Naive thymus-derived CD4-positive, alpha-beta T cell (primary cell): ENCODE data around the gene ZNF480. TPM values are rescaled to one million over a fixed set of nuclear protein-coding genes. Genes with fewer than 3 reads are reported as not detected.
"Not testable (repeated sequence)": the region's sequence is repeated elsewhere in the genome, so short reads cannot be mapped to it uniquely, and the experiment has no call there.

Source experiments
- ATAC-seq: fragments of 150-1000 bp; cut with Tn5 transposase; 2 replicates; pipeline ENCODE4 v1.10.0; 2021; ENCODE audit warnings: mild to moderate bottlenecking, moderate library complexity
- CTCF ChIA-PET: fragments of 350-600 bp; sonication (Branson Sonifier 250); formaldehyde crosslinking; loops from one replicate; lab custom pipeline; 2021; ENCODE audit warnings: antibody characterized with exemption; lab: Charles Lee
- POLR2A ChIA-PET: fragments of 350-600 bp; sonication (Branson Sonifier 250); formaldehyde crosslinking; loops from one replicate; lab custom pipeline; 2021; ENCODE audit warnings: antibody characterized with exemption, inconsistent platforms; lab: Charles Lee
- DNase-seq, 9 donors: peaks; one replicate each; pipeline versions ENCODE4 v3.0.0 to v3.0.0-alpha.2; 2020 to 2022; ENCODE audit warnings: mixed read lengths in 1 of 9
- H3K27ac ChIP-seq: one replicate; pipeline ENCODE4 v1.7.0; 2013; ENCODE audit warnings: mild to moderate bottlenecking, low read depth, low read length, moderate library complexity
- H3K27me3 ChIP-seq, 2 donors: one replicate each; pipeline ENCODE4 v1.7.0; 2013; ENCODE audit warnings: low read length in 2 of 2, mild to moderate bottlenecking in 2 of 2, moderate library complexity in 2 of 2; ENCODE audit not compliant: control insufficient read depth in 2 of 2, insufficient read depth in 2 of 2
- H3K36me3 ChIP-seq, 3 experiments: 1 replicate in 2 of 3; 2 replicates in 1 of 3; pipeline ENCODE4 v1.7.0; 2013; ENCODE audit warnings: low read length in 3 of 3, mild to moderate bottlenecking in 3 of 3, moderate library complexity in 1 of 3; ENCODE audit not compliant: insufficient read depth in 3 of 3, control insufficient read depth in 2 of 3
- H3K4me1 ChIP-seq, 2 donors: one replicate each; pipeline ENCODE4 v1.7.0; 2013; ENCODE audit warnings: low read length in 2 of 2, mild to moderate bottlenecking in 2 of 2, moderate library complexity in 1 of 2; ENCODE audit not compliant: control insufficient read depth in 2 of 2, insufficient read depth in 2 of 2
- H3K4me3 ChIP-seq: 2 replicates; pipeline ENCODE4 v1.7.0; 2013; ENCODE audit warnings: mild to moderate bottlenecking, low read length
- H3K9me3 ChIP-seq, 3 experiments: 1 replicate in 2 of 3; 2 replicates in 1 of 3; pipeline ENCODE4 v1.7.0; 2013; ENCODE audit warnings: low read length in 3 of 3; ENCODE audit not compliant: control insufficient read depth in 2 of 3
- H3K27ac Mint-ChIP-seq, 9 donors: one replicate each; pipeline ENCODE4 v1.8.0; 2020 to 2022; ENCODE audit warnings: mixed read lengths in 9 of 9, mild to moderate bottlenecking in 8 of 9, moderate library complexity in 5 of 9, inconsistent platforms in 2 of 9
- H3K27me3 Mint-ChIP-seq, 5 donors: one replicate each; pipeline ENCODE4 v1.8.0; 2021 to 2022; ENCODE audit warnings: mixed read lengths in 5 of 5, mild to moderate bottlenecking in 1 of 5
- H3K36me3 Mint-ChIP-seq, 5 donors: one replicate each; pipeline ENCODE4 v1.8.0; 2020 to 2022; ENCODE audit warnings: mixed read lengths in 5 of 5, mild to moderate bottlenecking in 3 of 5, inconsistent platforms in 1 of 5
- H3K4me1 Mint-ChIP-seq, 7 donors: one replicate each; pipeline ENCODE4 v1.8.0; 2020 to 2022; ENCODE audit warnings: mixed read lengths in 7 of 7, mild to moderate bottlenecking in 3 of 7, inconsistent platforms in 1 of 7
- H3K4me3 Mint-ChIP-seq, 10 donors: one replicate each; pipeline ENCODE4 v1.8.0; 2020 to 2022; ENCODE audit warnings: mild to moderate bottlenecking in 10 of 10, mixed read lengths in 10 of 10, moderate library complexity in 6 of 10, inconsistent platforms in 2 of 10
- H3K9me3 Mint-ChIP-seq, 11 donors: one replicate each; pipeline ENCODE4 v1.8.0; 2020 to 2022; ENCODE audit warnings: mixed read lengths in 11 of 11, mild to moderate bottlenecking in 4 of 11, inconsistent platforms in 1 of 11, moderate library complexity in 1 of 11
- intact Hi-C, 2 donors: fragments of 100-400 bp; cut with micrococcal nuclease; formaldehyde crosslinking; loops; one replicate each; pipeline ENCODE4 v1.15.1; 2023
- polyA plus RNA-seq, 2 donors: library from polyadenylated mRNA; unstranded; fragments of 300-500 nt; fragmentation: Illumina TruSeq; gene quantifications; one replicate each; pipeline ENCODE4 v1.2.3, GENCODE V29; 2021
- total RNA-seq, 6 experiments: library from RNA in 5 of 6; stranded (reverse) in 5 of 6; gene quantifications; 1 replicate in 5 of 6; 2 replicates in 1 of 6; pipeline ENCODE4 v1.2.3 and lab custom pipeline; 2021 to 2026

The ZNF480 gene
- total and polyA plus RNA-seq, 7 experiments from 2014 or later = 8.5 to 29.0 (median 20.8) TPM

DNA sequence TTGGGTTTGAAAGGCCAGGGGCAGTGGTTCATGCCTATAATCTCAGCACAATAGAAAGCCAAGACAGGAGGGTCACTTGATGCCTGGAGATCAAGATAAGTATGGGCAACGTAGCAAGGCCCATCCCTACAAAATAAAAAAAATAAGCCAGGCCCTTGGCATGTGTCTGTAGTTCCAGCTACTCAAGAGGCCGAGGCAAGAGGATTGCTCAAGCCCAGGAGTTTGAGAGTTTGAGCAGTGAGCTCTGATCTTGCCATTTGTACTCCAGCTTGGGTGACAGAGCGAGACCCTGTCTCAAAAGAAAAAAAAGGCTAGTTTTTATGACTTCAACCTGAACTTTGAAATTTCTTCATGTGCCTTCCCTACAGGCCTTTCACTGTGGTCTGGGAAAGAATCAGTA lies 5.2 kb upstream of the ZNF480 start:
- H3K9me3 Mint-ChIP-seq = peaks cover 14 to 87% (median 55%) of the 10 kb centered on the region in 11 donors
- CTCF ChIA-PET = no interaction called here
- DNase-seq (no peak), ATAC-seq (no peak)
- intact Hi-C loops = loop anchor here (10.0 kb wide), 2 partner anchors 103 to 343 kb away; partner anchors contain the start of genes ZNF528 (in 1 of the 2) and ZNF83 (in 1 of the 2)
- H3K9me3 ChIP-seq = peaks cover 0 to 69% (median under 1%) of the 10 kb centered on the region in 3 experiments
- no peak overlapping the region for H3K4me3 Mint-ChIP-seq
- H3K27me3 ChIP-seq = no peaks in the 10 kb centered on the region
- H3K4me1 Mint-ChIP-seq = peaks cover 0 to 9% (median 4%) of the 10 kb centered on the region in 7 donors
- no peak overlapping the region for H3K27ac ChIP-seq
- H3K36me3 Mint-ChIP-seq = peaks cover 34 to 74% (median 49%) of the 10 kb centered on the region in 5 donors
- no peaks in the 10 kb centered on the region for H3K4me1 ChIP-seq
- H3K27me3 Mint-ChIP-seq = no peaks in the 10 kb centered on the region
- H3K36me3 ChIP-seq = peaks cover 0 to 42% (median 8%) of the 10 kb centered on the region in 3 experiments
- POLR2A ChIA-PET = no interaction called here
- no peak overlapping the region for H3K27ac Mint-ChIP-seq
- no peak overlapping the region for H3K4me3 ChIP-seq

DNA sequence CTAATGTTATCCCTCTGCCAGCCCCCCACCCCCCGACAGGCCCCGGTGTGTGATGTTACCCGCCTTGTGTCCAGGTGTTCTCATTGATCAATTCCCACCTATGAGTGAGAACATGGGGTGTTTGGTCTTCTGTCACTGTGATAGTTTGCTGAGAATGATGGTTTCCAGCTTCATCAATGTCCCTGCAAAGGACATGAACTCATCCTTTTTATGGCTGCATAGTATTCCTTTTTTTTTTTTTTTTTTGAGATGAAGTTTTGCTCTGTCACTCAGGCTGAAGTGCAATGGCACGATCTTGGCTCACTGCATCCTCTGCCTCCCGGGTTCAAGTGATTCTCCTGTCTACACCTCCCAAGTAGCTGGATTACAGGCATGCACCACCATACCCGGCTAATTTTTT lies 4.0 kb upstream of the ZNF480 start:
- intact Hi-C loops = loop anchor here (10.0 kb wide), 2 partner anchors 102 to 342 kb away; partner anchors contain the start of genes ZNF528 (in 1 of the 2) and ZNF83 (in 1 of the 2)
- H3K4me3 Mint-ChIP-seq, H3K4me1 ChIP-seq, DNase-seq, H3K4me3 ChIP-seq, H3K27ac Mint-ChIP-seq, ATAC-seq, H3K27me3 Mint-ChIP-seq, H3K27ac ChIP-seq, CTCF ChIA-PET, H3K27me3 ChIP-seq: not testable (repeated sequence)
- H3K9me3 ChIP-seq = peaks cover 0 to 59% (median 0%) of the 10 kb centered on the region in 3 experiments
- POLR2A ChIA-PET = interaction anchor here (0.6 kb wide), 1 partner anchor 32 kb away, joined by 4 read pairs; no protein-coding TSS in a partner anchor
- H3K4me1 Mint-ChIP-seq = peaks cover 8 to 17% (median 12%) of the 10 kb centered on the region in 7 donors
- H3K36me3 ChIP-seq = peaks cover 0 to 33% (median 8%) of the 10 kb centered on the region in 3 experiments
- H3K9me3 Mint-ChIP-seq = peaks cover 10 to 85% (median 56%) of the 10 kb centered on the region in 11 donors
- H3K36me3 Mint-ChIP-seq = peaks cover 34 to 72% (median 50%) of the 10 kb centered on the region in 5 donors

GRCh38 chr19:52296400-52296772 lies 583 bp upstream of the ZNF480 start:
- no peak for DNase-seq
- POLR2A ChIA-PET = interaction anchor here (0.6 to 1.5 kb wide), 5 partner anchors 10 to 698 kb away, joined by 3 read pairs; no protein-coding TSS in a partner anchor

DNA sequence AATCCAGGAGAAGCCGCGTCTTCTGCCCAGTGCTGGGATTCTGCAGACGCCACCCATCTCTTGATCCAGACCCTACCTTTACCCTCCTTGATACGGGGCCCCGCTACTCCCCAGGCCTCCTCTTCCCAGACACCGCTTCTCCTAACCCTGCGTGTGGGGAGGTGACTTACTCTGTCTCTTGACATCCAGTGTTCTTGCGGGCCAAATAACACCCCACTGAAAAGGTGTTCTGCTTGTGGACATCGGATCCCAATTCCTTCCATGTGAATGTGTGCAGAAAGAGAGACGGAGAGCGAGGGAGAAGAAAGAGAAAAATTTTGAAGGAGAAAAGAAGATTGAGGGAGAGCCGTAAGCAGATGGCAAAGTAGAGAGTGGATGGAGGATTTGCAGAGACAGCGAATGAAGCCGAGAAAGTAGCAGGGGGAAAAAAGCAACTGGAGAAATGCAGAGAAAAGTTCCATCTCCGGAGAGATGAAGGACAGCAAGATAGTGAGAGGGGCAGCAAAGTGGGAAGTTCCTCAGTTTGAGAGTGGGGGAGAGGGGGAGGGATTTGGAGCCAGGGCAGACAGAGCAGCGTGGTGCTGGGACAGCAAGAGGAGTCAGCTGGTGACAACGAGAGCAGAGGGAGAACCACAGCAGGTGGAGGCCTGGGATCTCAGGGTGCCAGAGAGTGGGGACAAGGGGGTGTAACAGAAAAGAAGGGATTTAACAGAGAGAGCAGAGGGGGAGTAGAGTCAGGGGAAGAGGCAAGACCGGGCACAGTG lies 814 bp downstream of the ZNF480 start:
- CTCF ChIA-PET = no interaction called here
- Mint-ChIP-seq H3K4me1 (peaks cover 15 to 28% (median 19%) of the 10 kb centered on the region in 7 donors), H3K27ac (peak overlapping the region; percentile 95 to 99 (median 98)), H3K36me3 (peaks cover 41 to 75% (median 65%) of the 10 kb centered on the region in 5 donors), H3K4me3 (peak overlapping the region; percentile 89 to 99 (median 98)), H3K27me3 (peaks cover 0 to 3% (median 0%) of the 10 kb centered on the region in 5 donors), H3K9me3 (peaks cover 16 to 91% (median 57%) of the 10 kb centered on the region in 11 donors)
- H3K36me3 ChIP-seq = peaks cover 10 to 38% (median 22%) of the 10 kb centered on the region in 3 experiments
- DNase-seq = no peak
- H3K27ac ChIP-seq = peak overlapping the region; percentile 97
- peaks cover 0 to 61% (median 2%) of the 10 kb centered on the region in 3 experiments for H3K9me3 ChIP-seq
- H3K4me1 ChIP-seq = peaks cover 4 to 5% of the 10 kb centered on the region in 2 donors
- peak overlapping the region; percentile 85 for H3K4me3 ChIP-seq
- intact Hi-C loops = loop anchor here (1.0 to 10.0 kb wide), 14 partner anchors 28 to 1035 kb away; partner anchors contain the start of genes ZNF528 (in 2 of the 2), ZNF766 (in 2 of the 2), ZNF610 (in 1 of the 2) and ZNF614 (in 1 of the 2)
- H3K27me3 ChIP-seq = no peaks in the 10 kb centered on the region
- POLR2A ChIA-PET = interaction anchor here (0.6 to 1.0 kb wide), 3 partner anchors 23 to 106 kb away, joined by 3 to 4 read pairs (median 3); no protein-coding TSS in a partner anchor
- ATAC-seq = no peak

More at GRCh38 chr19:52296400-52296772, 583 bp upstream of the ZNF480 start:
- Mint-ChIP-seq H3K27me3 (peaks cover 0 to 3% (median 0%) of the 10 kb centered on the region in 5 donors), H3K9me3 (peaks cover 9 to 91% (median 55%) of the 10 kb centered on the region in 11 donors), H3K36me3 (peaks cover 36 to 74% (median 59%) of the 10 kb centered on the region in 5 donors), H3K4me3 (peak overlapping the region; percentile 79 to 99 (median 90)), H3K27ac (peak overlapping the region in 8 of 9 donors; percentile 19 to 98 (median 78)), H3K4me1 (peaks cover 15 to 32% (median 19%) of the 10 kb centered on the region in 7 donors)
- Histone ChIP-seq H3K36me3 (peaks cover 7 to 24% (median 11%) of the 10 kb centered on the region in 3 experiments), H3K27me3 (no peaks in the 10 kb centered on the region), H3K9me3 (peaks cover 0 to 59% (median 2%) of the 10 kb centered on the region in 3 experiments), H3K27ac (peak overlapping the region; percentile 76), H3K4me3 (peak overlapping the region; percentile 84), H3K4me1 (peaks cover 4 to 5% of the 10 kb centered on the region in 2 donors)
- CTCF ChIA-PET = interaction anchor here (0.6 kb wide), 1 partner anchor 702 kb away, joined by 4 read pairs; no protein-coding TSS in a partner anchor
- intact Hi-C loops = loop anchor here (1.0 to 10.0 kb wide), 7 partner anchors 98 to 1036 kb away; partner anchors contain the start of genes ZNF528 (in 1 of the 2), ZNF808 (in 1 of the 2), ZNF83 (in 1 of the 2) and ZNF845 (in 1 of the 2)
- ATAC-seq = peak; percentile 2

DNA sequence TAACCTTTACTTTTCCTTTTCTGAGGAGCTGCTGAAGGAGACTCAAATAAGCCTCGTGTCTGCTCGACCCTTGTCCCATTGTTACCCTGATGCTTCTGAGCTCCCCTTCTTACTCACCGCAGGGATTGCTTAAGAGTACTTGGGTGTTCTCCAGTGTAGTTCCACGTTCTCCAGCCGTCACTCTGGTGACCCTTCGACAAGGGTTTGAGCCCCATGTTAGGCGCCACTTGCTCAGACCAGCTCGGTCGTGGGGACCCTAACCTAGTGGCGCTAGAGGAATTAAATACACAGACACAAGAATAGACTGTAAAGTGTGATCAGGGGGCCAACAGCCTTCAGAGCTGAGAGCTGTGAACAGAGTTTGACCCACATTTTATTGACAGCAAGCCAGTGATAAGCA lies 10.3 kb downstream of the ZNF480 start:
- no peaks in the 10 kb centered on the region for H3K27me3 ChIP-seq
- DNase-seq (peak in 2 of 9 donors; percentile 12 to 13), ATAC-seq (no peak)
- peaks cover 0 to 80% (median 10%) of the 10 kb centered on the region in 3 experiments for H3K36me3 ChIP-seq
- CTCF ChIA-PET = no interaction called here
- H3K27ac Mint-ChIP-seq = no peak overlapping the region
- H3K4me3 Mint-ChIP-seq = no peak overlapping the region
- H3K4me1 Mint-ChIP-seq = no peaks in the 10 kb centered on the region
- no peak overlapping the region for H3K4me3 ChIP-seq
- no peaks in the 10 kb centered on the region for H3K4me1 ChIP-seq
- H3K27ac ChIP-seq = no peak overlapping the region
- no peaks in the 10 kb centered on the region for H3K27me3 Mint-ChIP-seq
- H3K9me3 ChIP-seq = peaks cover 12 to 73% (median 30%) of the 10 kb centered on the region in 3 experiments
- intact Hi-C loops = no loop called here
- H3K9me3 Mint-ChIP-seq = peaks cover 8 to 96% (median 73%) of the 10 kb centered on the region in 11 donors
- POLR2A ChIA-PET = no interaction called here
- peaks cover 37 to 84% (median 82%) of the 10 kb centered on the region in 5 donors for H3K36me3 Mint-ChIP-seq

DNA sequence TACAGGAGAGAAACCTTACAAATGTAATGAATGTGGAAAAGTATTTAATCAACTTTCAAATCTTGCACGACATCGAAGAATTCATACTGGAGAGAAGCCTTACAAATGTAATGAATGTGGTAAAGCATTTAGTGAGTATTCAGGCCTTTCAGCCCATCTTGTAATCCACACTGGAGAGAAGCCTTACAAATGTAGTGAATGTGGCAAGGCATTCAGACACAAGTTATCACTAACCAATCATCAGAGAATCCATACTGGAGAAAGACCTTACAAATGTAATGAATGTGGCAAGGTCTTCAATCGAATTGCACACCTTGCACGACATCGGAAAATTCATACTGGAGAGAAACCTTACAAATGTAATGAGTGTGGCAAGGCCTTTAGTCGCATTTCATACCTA lies 25.5 kb downstream of the ZNF480 start:
- Histone ChIP-seq H3K27ac (no peak overlapping the region), H3K4me1 (no peaks in the 10 kb centered on the region), H3K4me3 (peak overlapping the region; percentile 25), H3K9me3 (peaks cover 31 to 97% (median 64%) of the 10 kb centered on the region in 3 experiments), H3K36me3 (peaks cover 35 to 52% (median 42%) of the 10 kb centered on the region in 3 experiments), H3K27me3 (no peaks in the 10 kb centered on the region)
- ATAC-seq (no peak), DNase-seq (no peak)
- POLR2A ChIA-PET = no interaction called here
- peaks cover 32 to 67% (median 64%) of the 10 kb centered on the region in 5 donors for H3K36me3 Mint-ChIP-seq
- H3K9me3 Mint-ChIP-seq = peaks cover 13 to 99% (median 88%) of the 10 kb centered on the region in 11 donors
- peaks cover 0 to 3% (median 0%) of the 10 kb centered on the region in 7 donors for H3K4me1 Mint-ChIP-seq
- no peaks in the 10 kb centered on the region for H3K27me3 Mint-ChIP-seq
- H3K4me3 Mint-ChIP-seq = no peak overlapping the region
- intact Hi-C loops = no loop called here
- H3K27ac Mint-ChIP-seq = no peak overlapping the region
- CTCF ChIA-PET = no interaction called here
